Endothelial cell of umbilical vein (primary cell): ENCODE results near the gene CFAP57. TPM values are rescaled to one million over a fixed set of nuclear protein-coding genes. Genes with fewer than 3 reads are reported as not detected.

Experiments
- BruUV-seq: library from RNA; stranded (reverse); fragments of 400-500 nt; replicated peaks from 2 replicates; lab custom pipeline; 2021; lab: Mats Ljungman, UMichigan
- CTCF ChIA-PET: fragments of 300-600, 350-600 bp; sonication (Branson Sonifier 250); formaldehyde crosslinking; loops from one replicate; lab custom pipeline; 2021; ENCODE audit warnings: antibody characterized with exemption, inconsistent platforms; lab: Charles Lee
- POLR2A ChIA-PET: fragments of 300-600, 350-600 bp; sonication (Branson Sonifier 250); formaldehyde crosslinking; loops from one replicate; lab custom pipeline; 2021; ENCODE audit warnings: antibody characterized with exemption, inconsistent platforms; lab: Charles Lee
- DNase-seq: peaks from one replicate; pipeline ENCODE4 v3.0.0-alpha.2; 2011; ENCODE audit warnings: low read depth, low spot score
- FAIRE-seq: peaks from 2 replicates; lab custom pipeline; 2011; peaks lifted over from hg19 to GRCh38; lab: Jason Lieb, UNC
- H2AFZ ChIP-seq: 2 replicates; pipeline ENCODE4 v1.6.0; 2012; ENCODE audit warnings: low read depth, low read length, control low read depth, inconsistent platforms
- H3K27ac ChIP-seq: 2 replicates; pipeline ENCODE4 v1.5.1; 2011; ENCODE audit warnings: low read depth, mild to moderate bottlenecking, control low read depth, low read length, moderate library complexity; ENCODE audit not compliant: insufficient read depth
- H3K27me3 ChIP-seq, 2 experiments: 2 replicates each; pipeline versions ENCODE4 v1.6.0 to v1.6.1; 2011; ENCODE audit warnings: low read length in 2 of 2, mixed read lengths in 1 of 2; ENCODE audit not compliant: control insufficient read depth in 2 of 2, insufficient read depth in 2 of 2
- H3K36me3 ChIP-seq, 2 experiments: 2 replicates in 1 of 2; 3 replicates in 1 of 2; pipeline ENCODE4 v1.5.1; 2011; ENCODE audit warnings: low read length in 2 of 2, mild to moderate bottlenecking in 1 of 2, moderate library complexity in 1 of 2; ENCODE audit not compliant: control insufficient read depth in 2 of 2, insufficient read depth in 2 of 2; ENCODE audit errors: extremely low read depth in 1 of 2
- H3K4me1 ChIP-seq: 3 replicates; pipeline ENCODE4 v1.5.1; 2011; ENCODE audit warnings: mild to moderate bottlenecking, low read length; ENCODE audit not compliant: control insufficient read depth, insufficient read depth; ENCODE audit errors: extremely low read depth
- H3K4me2 ChIP-seq: 2 replicates; pipeline ENCODE4 v1.6.1; 2011; ENCODE audit warnings: low read length, control low read depth, mixed read lengths; ENCODE audit not compliant: insufficient read depth
- H3K4me3 ChIP-seq, 3 experiments: fragments of 200-600 bp in 1 of 3; sonication (generic), shearing (Covaris generic) in 1 of 3; replicated peaks in 1 of 3; 2 replicates each; pipeline ENCODE4 v1.5.1; 2011 to 2016; ENCODE audit warnings: control low read depth in 3 of 3, low read length in 3 of 3, mild to moderate bottlenecking in 2 of 3, inconsistent platforms in 1 of 3, low read depth in 1 of 3, moderate library complexity in 1 of 3; ENCODE audit not compliant: insufficient read depth in 1 of 3
- H3K79me2 ChIP-seq: 2 replicates; pipeline ENCODE4 v1.6.0; 2012; ENCODE audit warnings: low read length, inconsistent platforms; ENCODE audit not compliant: control insufficient read depth, insufficient read depth
- H3K9ac ChIP-seq: replicated peaks from 2 replicates; pipeline ENCODE3; 2011; ENCODE audit warnings: low read length, control low read depth; ENCODE audit not compliant: insufficient read depth; ENCODE audit errors: extremely low read depth
- H3K9me1 ChIP-seq: replicated peaks from 3 replicates; pipeline ENCODE4 v1.6.0; 2011; ENCODE audit warnings: mild to moderate bottlenecking, low read length; ENCODE audit not compliant: control insufficient read depth, insufficient read depth; ENCODE audit errors: extremely low read depth
- H3K9me3 ChIP-seq: replicated peaks from 2 replicates; pipeline ENCODE4 v1.5.1; 2012; ENCODE audit warnings: low read length, inconsistent platforms; ENCODE audit not compliant: control insufficient read depth, insufficient read depth
- H4K20me1 ChIP-seq: replicated peaks from 2 replicates; pipeline ENCODE3; 2011; ENCODE audit warnings: mild to moderate bottlenecking, low read length; ENCODE audit not compliant: control insufficient read depth, insufficient read depth; ENCODE audit errors: extremely low read depth
- EZH2 ChIP-seq: IDR thresholded peaks from 2 replicates; pipeline ENCODE4 v1.6.1; 2012; ENCODE audit warnings: borderline replicate concordance, low read depth, mild to moderate bottlenecking, moderate library complexity, low read length, inconsistent platforms; ENCODE audit not compliant: severe bottlenecking
- FOS ChIP-seq: IDR thresholded peaks from 2 replicates; pipeline ENCODE4 v1.6.1; 2011; ENCODE audit warnings: mild to moderate bottlenecking, low read length, moderate library complexity, borderline replicate concordance; ENCODE audit not compliant: insufficient read depth
- GATA2 ChIP-seq: IDR thresholded peaks from 2 replicates; pipeline ENCODE4 v1.7.0; 2011; ENCODE audit warnings: low read depth, mild to moderate bottlenecking, moderate library complexity, mixed read lengths, low read length; ENCODE audit not compliant: insufficient read length, insufficient read depth
- JUN ChIP-seq: IDR thresholded peaks from 2 replicates; pipeline ENCODE4 v1.6.1; 2011; ENCODE audit warnings: borderline replicate concordance, low read depth; ENCODE audit not compliant: insufficient read length, insufficient read depth
- MYC ChIP-seq: IDR thresholded peaks from one replicate; pipeline ENCODE4 v1.6.1; 2011; ENCODE audit warnings: mild to moderate bottlenecking, low read depth, low read length
- POLR2A ChIP-seq: IDR thresholded peaks from 2 replicates; pipeline ENCODE4 v1.6.1; 2012; ENCODE audit warnings: low read depth, mild to moderate bottlenecking, control low read depth, low read length
- POLR2AphosphoS5 ChIP-seq: IDR thresholded peaks from 2 replicates; pipeline ENCODE4 v1.6.1; 2012; ENCODE audit warnings: low read depth, mild to moderate bottlenecking, control low read depth, low read length, moderate library complexity; ENCODE audit not compliant: insufficient read depth
- dilution Hi-C: fragments of 300-500 bp; cut with MboI; formaldehyde crosslinking; loops from one replicate; pipeline ENCODE4 v1.15.0; 2019; ENCODE audit warnings: low sequenced_read_pairs; ENCODE audit not compliant: extremely low pct_ligation_motif_present
- intact Hi-C: fragments of 100-400 bp; cut with micrococcal nuclease; formaldehyde crosslinking; loops from one replicate; pipeline ENCODE4 v1.10.0; 2022
- polyA plus RNA-seq, 4 experiments: library from polyadenylated mRNA; depleted of rRNA in 3 of 4; stranded (reverse) in 3 of 4; unstranded in 1 of 4; fragments of >200 nt; gene quantifications; 2 replicates each; pipeline versions ENCODE4 v1.2.1 to v1.2.3, GENCODE V29; 2011 to 2012; ENCODE audit warnings: missing spikeins in 1 of 4
- total RNA-seq: library from RNA; stranded (reverse); gene quantifications from 2 replicates; pipeline ENCODE4 v1.2.3, GENCODE V29; 2021
- TF ChIP-seq, protein P1 (sequence below), 2 donors: IDR thresholded peaks; 1 replicate in 1 of 2; 2 replicates in 1 of 2; pipeline ENCODE4 v1.5.1; 2011; ENCODE audit warnings: low read length in 2 of 2, mild to moderate bottlenecking in 2 of 2, moderate library complexity in 2 of 2, control low read depth in 1 of 2, inconsistent platforms in 1 of 2, low read depth in 1 of 2; ENCODE audit not compliant: insufficient read depth in 1 of 2; ENCODE audit errors: extremely low read depth in 1 of 2
- TF ChIP-seq, protein P2 (sequence below): IDR thresholded peaks from 2 replicates; pipeline ENCODE4 v1.6.1; 2011; ENCODE audit not compliant: insufficient read depth, insufficient read length

CFAP57 gene
- total and polyA plus RNA-seq, 2 donors (not counting 3 experiments of a cell fraction or from before 2014, with no cell fraction given), result 0.88 to 0.91 TPM

DNA sequence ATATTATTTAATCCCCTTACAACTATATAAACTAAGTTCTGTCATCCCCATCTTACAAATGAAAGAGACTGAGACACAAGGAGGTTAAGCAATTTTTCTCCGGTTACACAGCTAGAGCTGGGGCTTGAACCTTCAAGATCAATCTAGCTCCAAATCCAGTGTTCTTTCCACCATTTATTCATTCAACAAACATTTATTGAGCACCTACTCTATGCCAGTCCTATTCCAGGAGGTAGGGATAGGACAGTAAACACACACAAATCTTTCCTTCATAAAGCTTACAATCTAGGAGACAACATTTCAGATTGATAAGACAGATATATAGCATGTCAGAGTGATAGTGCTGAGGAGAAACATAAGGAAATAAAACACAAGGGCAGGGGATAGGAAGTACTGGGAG, 94.8 kb downstream of the CFAP57 start:
- Histone ChIP-seq H3K9me1 (no peaks in the 10 kb centered on the region), H2AFZ (no peak overlapping the region), H3K27me3 (peaks cover 0 to 2% of the 10 kb centered on the region in 2 experiments), H3K27ac (no peak overlapping the region), H3K4me1 (no peaks in the 10 kb centered on the region), H3K9me3 (no peaks in the 10 kb centered on the region), H3K79me2 (no peaks in the 10 kb centered on the region), H4K20me1 (no peaks in the 10 kb centered on the region), H3K4me3 (no peak overlapping the region), H3K9ac (no peak overlapping the region), H3K4me2 (no peak overlapping the region), H3K36me3 (no peaks in the 10 kb centered on the region)
- dilution Hi-C loops, result no loop called here
- CTCF ChIA-PET, result no interaction called here
- POLR2A ChIA-PET, result no interaction called here
- intact Hi-C loops, result no loop called here
- DNase-seq, result no peak
- no peak for FAIRE-seq
- no TSS peak for BruUV-seq
- TF ChIP-seq POLR2A (no peak), JUN (no peak), FOS (no peak), EZH2 (no peak), GATA2 (no peak), MYC (no peak), POLR2AphosphoS5 (no peak)
- TF ChIP-seq, protein P1, sequence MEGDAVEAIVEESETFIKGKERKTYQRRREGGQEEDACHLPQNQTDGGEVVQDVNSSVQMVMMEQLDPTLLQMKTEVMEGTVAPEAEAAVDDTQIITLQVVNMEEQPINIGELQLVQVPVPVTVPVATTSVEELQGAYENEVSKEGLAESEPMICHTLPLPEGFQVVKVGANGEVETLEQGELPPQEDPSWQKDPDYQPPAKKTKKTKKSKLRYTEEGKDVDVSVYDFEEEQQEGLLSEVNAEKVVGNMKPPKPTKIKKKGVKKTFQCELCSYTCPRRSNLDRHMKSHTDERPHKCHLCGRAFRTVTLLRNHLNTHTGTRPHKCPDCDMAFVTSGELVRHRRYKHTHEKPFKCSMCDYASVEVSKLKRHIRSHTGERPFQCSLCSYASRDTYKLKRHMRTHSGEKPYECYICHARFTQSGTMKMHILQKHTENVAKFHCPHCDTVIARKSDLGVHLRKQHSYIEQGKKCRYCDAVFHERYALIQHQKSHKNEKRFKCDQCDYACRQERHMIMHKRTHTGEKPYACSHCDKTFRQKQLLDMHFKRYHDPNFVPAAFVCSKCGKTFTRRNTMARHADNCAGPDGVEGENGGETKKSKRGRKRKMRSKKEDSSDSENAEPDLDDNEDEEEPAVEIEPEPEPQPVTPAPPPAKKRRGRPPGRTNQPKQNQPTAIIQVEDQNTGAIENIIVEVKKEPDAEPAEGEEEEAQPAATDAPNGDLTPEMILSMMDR (IDR thresholded peaks at IDR 0.05; ENCODE audit: extremely low read depth in 1 of 2, insufficient read depth in 1 of 2, low read depth in 1 of 2, low read length in 2 of 2), result no peak
- TF ChIP-seq, protein P2, sequence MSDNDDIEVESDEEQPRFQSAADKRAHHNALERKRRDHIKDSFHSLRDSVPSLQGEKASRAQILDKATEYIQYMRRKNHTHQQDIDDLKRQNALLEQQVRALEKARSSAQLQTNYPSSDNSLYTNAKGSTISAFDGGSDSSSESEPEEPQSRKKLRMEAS, result no peak
